Measurements from ENCODE around the gene DNM1.

DNA sequence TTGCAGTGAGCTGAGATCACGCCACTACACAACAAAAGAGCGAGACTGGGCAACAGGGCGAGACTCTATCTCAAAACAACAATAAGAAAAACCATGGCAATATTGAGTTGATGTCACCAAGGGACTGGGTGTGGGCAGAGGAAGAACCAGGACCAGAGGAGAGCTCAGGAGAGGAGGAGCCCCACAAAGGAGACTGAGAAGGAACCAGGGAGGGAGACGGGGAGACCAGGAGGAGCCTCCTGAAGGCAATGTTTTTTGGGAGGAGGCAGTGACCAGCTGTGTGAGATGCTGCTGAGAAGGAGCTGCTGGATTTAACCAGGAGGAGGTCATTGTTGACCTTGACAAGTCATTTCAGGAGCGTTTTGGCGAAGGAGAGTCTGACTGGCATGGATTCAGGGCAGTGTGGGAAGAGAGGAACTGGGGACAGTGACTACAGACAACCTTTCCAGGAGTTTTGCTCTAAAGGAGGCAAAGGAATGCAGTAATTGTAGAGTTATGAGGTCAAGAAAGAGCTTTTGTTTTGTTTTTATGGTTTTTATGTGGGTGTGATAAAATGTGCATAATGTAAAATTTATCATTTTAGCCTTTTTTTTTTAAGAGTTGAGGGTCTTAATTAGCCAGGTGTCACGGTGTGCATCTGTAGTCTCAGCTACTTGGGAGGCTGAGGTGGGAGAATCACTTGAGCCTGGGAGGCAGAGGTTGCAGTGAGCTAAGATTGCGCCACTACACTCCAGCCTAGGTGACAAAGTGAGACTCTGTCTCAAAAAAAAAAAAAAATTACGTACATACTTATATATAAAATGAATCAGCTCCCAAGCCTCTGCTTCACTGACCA lies 101.2 kb downstream of the DNM1 start:
- TF ChIP-seq, protein P1, sequence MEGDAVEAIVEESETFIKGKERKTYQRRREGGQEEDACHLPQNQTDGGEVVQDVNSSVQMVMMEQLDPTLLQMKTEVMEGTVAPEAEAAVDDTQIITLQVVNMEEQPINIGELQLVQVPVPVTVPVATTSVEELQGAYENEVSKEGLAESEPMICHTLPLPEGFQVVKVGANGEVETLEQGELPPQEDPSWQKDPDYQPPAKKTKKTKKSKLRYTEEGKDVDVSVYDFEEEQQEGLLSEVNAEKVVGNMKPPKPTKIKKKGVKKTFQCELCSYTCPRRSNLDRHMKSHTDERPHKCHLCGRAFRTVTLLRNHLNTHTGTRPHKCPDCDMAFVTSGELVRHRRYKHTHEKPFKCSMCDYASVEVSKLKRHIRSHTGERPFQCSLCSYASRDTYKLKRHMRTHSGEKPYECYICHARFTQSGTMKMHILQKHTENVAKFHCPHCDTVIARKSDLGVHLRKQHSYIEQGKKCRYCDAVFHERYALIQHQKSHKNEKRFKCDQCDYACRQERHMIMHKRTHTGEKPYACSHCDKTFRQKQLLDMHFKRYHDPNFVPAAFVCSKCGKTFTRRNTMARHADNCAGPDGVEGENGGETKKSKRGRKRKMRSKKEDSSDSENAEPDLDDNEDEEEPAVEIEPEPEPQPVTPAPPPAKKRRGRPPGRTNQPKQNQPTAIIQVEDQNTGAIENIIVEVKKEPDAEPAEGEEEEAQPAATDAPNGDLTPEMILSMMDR (IDR thresholded peaks at IDR 0.05), result no peak
- TF ChIP-seq POLR2A (IDR thresholded peaks at IDR 0.05), result no peak
